SK-N-SH (cell line): ENCODE results near the gene DLX1. TPM values are rescaled to one million over a fixed set of nuclear protein-coding genes. Genes with fewer than 3 reads are reported as not detected.

ENCODE experiments used
- CTCF ChIA-PET: fragments of 300-600, 350-600 bp; formaldehyde crosslinking; extraction: SDS; loops from one replicate; lab custom pipeline; 2021; lab: Yijun Ruan, JAX
- POLR2A ChIA-PET: fragments of 350-600 bp; sonication (Branson Sonifier 250); formaldehyde crosslinking; extraction: SDS; loops from one replicate; lab custom pipeline; 2020; ENCODE audit warnings: antibody characterized with exemption, inconsistent platforms; lab: Yijun Ruan, JAX
- DNase-seq: peaks from one replicate; pipeline ENCODE4 v3.0.0; 2012
- H2AFZ ChIP-seq: fragments of 200-600 bp; sonication (generic); 2 replicates; pipeline ENCODE4 v1.8.1; 2016; ENCODE audit warnings: antibody characterized with exemption, mild to moderate bottlenecking, low read depth
- H3F3A ChIP-seq: fragments of 200-600 bp; sonication (generic); replicated peaks from 2 replicates; pipeline ENCODE3; 2016; ENCODE audit warnings: antibody characterized with exemption, mild to moderate bottlenecking; ENCODE audit not compliant: insufficient read depth
- H3K27ac ChIP-seq, 2 experiments: fragments of 200-500 bp in 1 of 2; fragments of 200-600 bp in 1 of 2; sonication (Bioruptor generic) in 1 of 2; sonication (generic), shearing (Covaris generic) in 1 of 2; 2 replicates each; pipeline versions ENCODE4 v1.5.1 to v1.6.1; 2014 to 2016; ENCODE audit warnings: low read depth in 2 of 2, inconsistent platforms in 1 of 2, low read length in 1 of 2, mild to moderate bottlenecking in 1 of 2, mixed read lengths in 1 of 2
- H3K27me3 ChIP-seq: fragments of 200-600 bp; sonication (generic), shearing (Covaris generic); 2 replicates; pipeline ENCODE4 v1.6.1; 2016; ENCODE audit warnings: mixed run types; ENCODE audit not compliant: insufficient read depth
- H3K36me3 ChIP-seq, 2 experiments: fragments of 200-500 bp in 1 of 2; fragments of 200-600 bp in 1 of 2; sonication (Bioruptor generic) in 1 of 2; sonication (generic) in 1 of 2; replicated peaks in 1 of 2; 2 replicates each; pipeline versions ENCODE3 to v1.5.1; 2014 to 2016; ENCODE audit warnings: low read length in 1 of 2, mild to moderate bottlenecking in 1 of 2; ENCODE audit not compliant: insufficient read depth in 2 of 2, control insufficient read depth in 1 of 2
- H3K4me1 ChIP-seq, 2 experiments: fragments of 200-500 bp in 1 of 2; fragments of 200-600 bp in 1 of 2; sonication (Bioruptor generic) in 1 of 2; sonication (generic), shearing (Covaris generic) in 1 of 2; 2 replicates each; pipeline versions ENCODE4 v1.5.1 to v1.6.1; 2014 to 2016; ENCODE audit warnings: low read depth in 1 of 2, low read length in 1 of 2, mixed run types in 1 of 2; ENCODE audit not compliant: insufficient read depth in 2 of 2, control insufficient read depth in 1 of 2
- H3K4me2 ChIP-seq: fragments of 200-600 bp; sonication (generic), shearing (Covaris generic); 2 replicates; pipeline ENCODE4 v1.6.1; 2017; ENCODE audit warnings: mixed run types
- H3K4me3 ChIP-seq, 2 experiments: fragments of 200-500 bp in 1 of 2; fragments of 200-600 bp in 1 of 2; sonication (Bioruptor generic) in 1 of 2; sonication (generic), shearing (Covaris generic) in 1 of 2; 2 replicates each; pipeline versions ENCODE4 v1.5.1 to v1.8.1; 2014 to 2016; ENCODE audit warnings: low read depth in 2 of 2, inconsistent platforms in 1 of 2, low read length in 1 of 2, mild to moderate bottlenecking in 1 of 2, mixed read lengths in 1 of 2, moderate library complexity in 1 of 2
- H3K79me2 ChIP-seq: fragments of 200-600 bp; sonication (generic); 2 replicates; pipeline ENCODE4 v1.8.1; 2017; ENCODE audit warnings: mild to moderate bottlenecking; ENCODE audit not compliant: insufficient read depth
- H3K9ac ChIP-seq: fragments of 200-600 bp; sonication (generic); 2 replicates; pipeline ENCODE4 v1.6.1; 2017; ENCODE audit warnings: mixed run types
- H3K9me2 ChIP-seq: fragments of 200-600 bp; sonication (generic); 2 replicates; pipeline ENCODE4 v1.6.1; 2017; ENCODE audit warnings: mixed run types
- H3K9me3 ChIP-seq: fragments of 200-600 bp; sonication (generic); 2 replicates; pipeline ENCODE4 v1.6.1; 2017; ENCODE audit warnings: mixed run types, mild to moderate bottlenecking, moderate library complexity
- H4K20me1 ChIP-seq: fragments of 200-600 bp; sonication (generic); 2 replicates; pipeline ENCODE4 v1.6.1; 2017; ENCODE audit warnings: mild to moderate bottlenecking, mixed run types; ENCODE audit not compliant: insufficient read depth
- CHD2 ChIP-seq: fragments of 150-350 bp; IDR thresholded peaks from 2 replicates; pipeline ENCODE4 v1.6.1; 2018; ENCODE audit warnings: low read length; ENCODE audit not compliant: partially characterized antibody
- CTCF ChIP-seq: fragments of 200-600 bp; sonication (generic); IDR thresholded peaks from 2 replicates; pipeline ENCODE4 v1.6.1; 2017; ENCODE audit warnings: antibody characterized with exemption, mild to moderate bottlenecking, moderate library complexity
- ELF1 ChIP-seq: IDR thresholded peaks from 2 replicates; pipeline ENCODE4 v1.4.0; 2012
- EP300 ChIP-seq, 2 experiments: IDR thresholded peaks; 2 replicates each; pipeline versions ENCODE4 v1.4.0 to v1.6.1; 2012; ENCODE audit warnings: borderline replicate concordance in 1 of 2, low read depth in 1 of 2, low read length in 1 of 2
- FOSL2 ChIP-seq: IDR thresholded peaks from 2 replicates; pipeline ENCODE4 v1.4.0; 2012; ENCODE audit warnings: low read depth, mild to moderate bottlenecking, moderate library complexity, borderline replicate concordance
- FOXJ3 ChIP-seq: sonication (generic); formaldehyde crosslinking; IDR thresholded peaks from 2 replicates; pipeline ENCODE4 v1.5.1; 2020; ENCODE audit warnings: mild to moderate bottlenecking, missing genetic modification reagents
- GABPA ChIP-seq: IDR thresholded peaks from 2 replicates; pipeline ENCODE4 v1.4.0; 2012; ENCODE audit warnings: low read depth, mild to moderate bottlenecking
- GATA2 ChIP-seq: sonication (generic); formaldehyde crosslinking; IDR thresholded peaks from 2 replicates; pipeline ENCODE4 v1.5.0; 2020; ENCODE audit warnings: mild to moderate bottlenecking, missing genetic modification reagents
- JUND ChIP-seq: IDR thresholded peaks from 2 replicates; pipeline ENCODE4 v1.4.0; 2012
- MAX ChIP-seq: IDR thresholded peaks from 2 replicates; pipeline ENCODE4 v1.4.0; 2012; ENCODE audit warnings: low read depth
- MEF2A ChIP-seq: IDR thresholded peaks from 2 replicates; pipeline ENCODE4 v1.4.0; 2012; ENCODE audit warnings: low read depth, borderline replicate concordance
- NRF1 ChIP-seq: IDR thresholded peaks from 2 replicates; pipeline ENCODE4 v1.6.1; 2012; ENCODE audit warnings: low read depth, mild to moderate bottlenecking, low read length
- PBX3 ChIP-seq: IDR thresholded peaks from 2 replicates; pipeline ENCODE4; 2012
- POLR2AphosphoS5 ChIP-seq: IDR thresholded peaks from 2 replicates; pipeline ENCODE4 v1.6.1; 2012; ENCODE audit warnings: low read depth, low read length
- SMC3 ChIP-seq: IDR thresholded peaks from 2 replicates; pipeline ENCODE4 v1.6.1; 2012; ENCODE audit warnings: low read depth, low read length, improper control_type of control experiment
- TAF1 ChIP-seq: IDR thresholded peaks from 2 replicates; pipeline ENCODE4 v1.6.1; 2012; ENCODE audit warnings: low read depth, mild to moderate bottlenecking, low read length, moderate library complexity, borderline replicate concordance
- TEAD4 ChIP-seq: IDR thresholded peaks from 2 replicates; pipeline ENCODE4 v1.4.0; 2012; ENCODE audit warnings: mild to moderate bottlenecking, borderline replicate concordance; ENCODE audit not compliant: insufficient read depth
- USF1 ChIP-seq: IDR thresholded peaks from 2 replicates; pipeline ENCODE4 v1.4.0; 2012; ENCODE audit warnings: low read depth, borderline replicate concordance
- USF2 ChIP-seq: fragments of 150-350 bp; IDR thresholded peaks from 2 replicates; pipeline ENCODE4 v1.6.1; 2017; ENCODE audit warnings: antibody characterized with exemption, low read length, low read depth, borderline replicate concordance
- ZBTB33 ChIP-seq: IDR thresholded peaks from 2 replicates; pipeline ENCODE4 v1.4.0; 2012; ENCODE audit warnings: low read depth, borderline replicate concordance
- WGBS: methylation state at CpG from one replicate; pipeline ENCODE4 v1.1.6; 2017; ENCODE audit warnings: low lambda C conversion rate; 5-methylcytosine and 5-hydroxymethylcytosine counted together
- polyA plus RNA-seq, 3 experiments: library from polyadenylated mRNA; depleted of rRNA; stranded (reverse); fragments of >200 nt; gene quantifications; 2 replicates each; pipeline ENCODE4 v1.2.3, GENCODE V29; 2012

The DLX1 gene
- polyA plus RNA-seq, 1 of the 3 experiments (the other 2 are of a cell fraction) = 0.07 TPM

GRCh38 chr2:172038604-172039003 lies 46.7 kb upstream of the DLX1 start:
- peaks cover 2% of the 10 kb centered on the region for H3F3A ChIP-seq
- DNase-seq = no peak
- H3K9ac ChIP-seq = no peak overlapping the region
- H2AFZ ChIP-seq = no peak overlapping the region
- peaks cover 0 to 4% of the 10 kb centered on the region in 2 experiments; a peak in 1 of 4 replicates for H3K4me1 ChIP-seq
- no peaks in the 10 kb centered on the region for H3K9me2 ChIP-seq
- H4K20me1 ChIP-seq = no peaks in the 10 kb centered on the region
- H3K9me3 ChIP-seq = no peaks in the 10 kb centered on the region
- no peak overlapping the region for H3K4me2 ChIP-seq
- H3K27me3 ChIP-seq = no peaks in the 10 kb centered on the region
- H3K4me3 ChIP-seq = no peak overlapping the region
- ChIA-PET POLR2A (no interaction called here), CTCF (interaction anchor here (1.2 to 1.3 kb wide), 2 partner anchors 10 to 14 kb away, joined by 3 to 5 read pairs; no protein-coding TSS in a partner anchor)
- WGBS = 82% methylated on average over 2 of the region's 2 CpGs
- no peaks in the 10 kb centered on the region for H3K79me2 ChIP-seq
- TF ChIP-seq PBX3 = no peak
- TF ChIP-seq FOSL2 = no peak
- TF ChIP-seq ZBTB33 = no peak
- no peak for TF ChIP-seq TAF1
- TF ChIP-seq MAX = no peak
- TF ChIP-seq EP300 (IDR thresholded peaks at IDR 0.05; ENCODE audit: borderline replicate concordance in 1 of 2, low read depth in 1 of 2, low read length in 1 of 2) = no peak
- TF ChIP-seq FOXJ3 (CRISPR knock-in tag) = no peak
- no peak for TF ChIP-seq USF2
- no peak for TF ChIP-seq GATA2 (CRISPR knock-in tag)
- no peak for TF ChIP-seq NRF1
- TF ChIP-seq SMC3 = no peak
- no peak for TF ChIP-seq POLR2AphosphoS5
- TF ChIP-seq USF1 = no peak
- no peak for TF ChIP-seq MEF2A
- no peak for TF ChIP-seq ELF1
- TF ChIP-seq TEAD4 = no peak
- TF ChIP-seq CHD2 = no peak
- no peak for TF ChIP-seq GABPA
- TF ChIP-seq CTCF = no peak
- no peak for TF ChIP-seq JUND
- H3K36me3 ChIP-seq = no peaks in the 10 kb centered on the region
- no peak overlapping the region for H3K27ac ChIP-seq
